SK-N-SH (cell line): ENCODE results near the gene COL23A1. TPM values are rescaled to one million over a fixed set of nuclear protein-coding genes. Genes with fewer than 3 reads are reported as not detected.

Source experiments
- CTCF ChIA-PET: fragments of 300-600, 350-600 bp; formaldehyde crosslinking; extraction: SDS; loops from one replicate; lab custom pipeline; 2021; lab: Yijun Ruan, JAX
- POLR2A ChIA-PET: fragments of 350-600 bp; sonication (Branson Sonifier 250); formaldehyde crosslinking; extraction: SDS; loops from one replicate; lab custom pipeline; 2020; ENCODE audit warnings: antibody characterized with exemption, inconsistent platforms; lab: Yijun Ruan, JAX
- DNase-seq: peaks from one replicate; pipeline ENCODE4 v3.0.0; 2012
- H2AFZ ChIP-seq: fragments of 200-600 bp; sonication (generic); 2 replicates; pipeline ENCODE4 v1.8.1; 2016; ENCODE audit warnings: antibody characterized with exemption, mild to moderate bottlenecking, low read depth
- H3F3A ChIP-seq: fragments of 200-600 bp; sonication (generic); replicated peaks from 2 replicates; pipeline ENCODE3; 2016; ENCODE audit warnings: antibody characterized with exemption, mild to moderate bottlenecking; ENCODE audit not compliant: insufficient read depth
- H3K27ac ChIP-seq, 2 experiments: fragments of 200-500 bp in 1 of 2; fragments of 200-600 bp in 1 of 2; sonication (Bioruptor generic) in 1 of 2; sonication (generic), shearing (Covaris generic) in 1 of 2; 2 replicates each; pipeline versions ENCODE4 v1.5.1 to v1.6.1; 2014 to 2016; ENCODE audit warnings: low read depth in 2 of 2, inconsistent platforms in 1 of 2, low read length in 1 of 2, mild to moderate bottlenecking in 1 of 2, mixed read lengths in 1 of 2
- H3K27me3 ChIP-seq: fragments of 200-600 bp; sonication (generic), shearing (Covaris generic); 2 replicates; pipeline ENCODE4 v1.6.1; 2016; ENCODE audit warnings: mixed run types; ENCODE audit not compliant: insufficient read depth
- H3K36me3 ChIP-seq, 2 experiments: fragments of 200-500 bp in 1 of 2; fragments of 200-600 bp in 1 of 2; sonication (Bioruptor generic) in 1 of 2; sonication (generic) in 1 of 2; replicated peaks in 1 of 2; 2 replicates each; pipeline versions ENCODE3 to v1.5.1; 2014 to 2016; ENCODE audit warnings: low read length in 1 of 2, mild to moderate bottlenecking in 1 of 2; ENCODE audit not compliant: insufficient read depth in 2 of 2, control insufficient read depth in 1 of 2
- H3K4me1 ChIP-seq, 2 experiments: fragments of 200-500 bp in 1 of 2; fragments of 200-600 bp in 1 of 2; sonication (Bioruptor generic) in 1 of 2; sonication (generic), shearing (Covaris generic) in 1 of 2; 2 replicates each; pipeline versions ENCODE4 v1.5.1 to v1.6.1; 2014 to 2016; ENCODE audit warnings: low read depth in 1 of 2, low read length in 1 of 2, mixed run types in 1 of 2; ENCODE audit not compliant: insufficient read depth in 2 of 2, control insufficient read depth in 1 of 2
- H3K4me2 ChIP-seq: fragments of 200-600 bp; sonication (generic), shearing (Covaris generic); 2 replicates; pipeline ENCODE4 v1.6.1; 2017; ENCODE audit warnings: mixed run types
- H3K4me3 ChIP-seq, 2 experiments: fragments of 200-500 bp in 1 of 2; fragments of 200-600 bp in 1 of 2; sonication (Bioruptor generic) in 1 of 2; sonication (generic), shearing (Covaris generic) in 1 of 2; 2 replicates each; pipeline versions ENCODE4 v1.5.1 to v1.8.1; 2014 to 2016; ENCODE audit warnings: low read depth in 2 of 2, inconsistent platforms in 1 of 2, low read length in 1 of 2, mild to moderate bottlenecking in 1 of 2, mixed read lengths in 1 of 2, moderate library complexity in 1 of 2
- H3K79me2 ChIP-seq: fragments of 200-600 bp; sonication (generic); 2 replicates; pipeline ENCODE4 v1.8.1; 2017; ENCODE audit warnings: mild to moderate bottlenecking; ENCODE audit not compliant: insufficient read depth
- H3K9ac ChIP-seq: fragments of 200-600 bp; sonication (generic); 2 replicates; pipeline ENCODE4 v1.6.1; 2017; ENCODE audit warnings: mixed run types
- H3K9me2 ChIP-seq: fragments of 200-600 bp; sonication (generic); 2 replicates; pipeline ENCODE4 v1.6.1; 2017; ENCODE audit warnings: mixed run types
- H3K9me3 ChIP-seq: fragments of 200-600 bp; sonication (generic); 2 replicates; pipeline ENCODE4 v1.6.1; 2017; ENCODE audit warnings: mixed run types, mild to moderate bottlenecking, moderate library complexity
- H4K20me1 ChIP-seq: fragments of 200-600 bp; sonication (generic); 2 replicates; pipeline ENCODE4 v1.6.1; 2017; ENCODE audit warnings: mild to moderate bottlenecking, mixed run types; ENCODE audit not compliant: insufficient read depth
- CHD2 ChIP-seq: fragments of 150-350 bp; IDR thresholded peaks from 2 replicates; pipeline ENCODE4 v1.6.1; 2018; ENCODE audit warnings: low read length; ENCODE audit not compliant: partially characterized antibody
- CTCF ChIP-seq: fragments of 200-600 bp; sonication (generic); IDR thresholded peaks from 2 replicates; pipeline ENCODE4 v1.6.1; 2017; ENCODE audit warnings: antibody characterized with exemption, mild to moderate bottlenecking, moderate library complexity
- EZH2phosphoT487 ChIP-seq: fragments of 200-600 bp; sonication (generic); IDR thresholded peaks from 2 replicates; pipeline ENCODE4 v1.6.1; 2017; ENCODE audit warnings: low read depth, mixed run types, mild to moderate bottlenecking, antibody characterized with exemption, moderate library complexity, borderline replicate concordance
- FOSL2 ChIP-seq: IDR thresholded peaks from 2 replicates; pipeline ENCODE4 v1.4.0; 2012; ENCODE audit warnings: low read depth, mild to moderate bottlenecking, moderate library complexity, borderline replicate concordance
- FOXM1 ChIP-seq: IDR thresholded peaks from 2 replicates; pipeline ENCODE4 v1.4.0; 2012; ENCODE audit warnings: low read depth, mild to moderate bottlenecking
- MAX ChIP-seq: IDR thresholded peaks from 2 replicates; pipeline ENCODE4 v1.4.0; 2012; ENCODE audit warnings: low read depth
- MEF2A ChIP-seq: IDR thresholded peaks from 2 replicates; pipeline ENCODE4 v1.4.0; 2012; ENCODE audit warnings: low read depth, borderline replicate concordance
- MXI1 ChIP-seq: IDR thresholded peaks from 2 replicates; pipeline ENCODE4 v1.6.1; 2012; ENCODE audit warnings: mild to moderate bottlenecking, low read depth, low read length, improper control_type of control experiment
- NFIC ChIP-seq: IDR thresholded peaks from 2 replicates; pipeline ENCODE4 v1.4.0; 2012; ENCODE audit warnings: borderline replicate concordance
- POLR2AphosphoS5 ChIP-seq: IDR thresholded peaks from 2 replicates; pipeline ENCODE4 v1.6.1; 2012; ENCODE audit warnings: low read depth, low read length
- RAD21 ChIP-seq: IDR thresholded peaks from 2 replicates; pipeline ENCODE4 v1.6.1; 2012; ENCODE audit warnings: mild to moderate bottlenecking, low read length
- RCOR1 ChIP-seq: fragments of 150-350 bp; IDR thresholded peaks from 2 replicates; pipeline ENCODE4 v1.6.1; 2017; ENCODE audit warnings: antibody characterized with exemption, low read length
- RFX5 ChIP-seq: IDR thresholded peaks from 2 replicates; pipeline ENCODE4 v1.6.1; 2012; ENCODE audit warnings: mild to moderate bottlenecking, improper control_type of control experiment, low read length
- SIN3A ChIP-seq: IDR thresholded peaks from 2 replicates; pipeline ENCODE4 v1.6.1; 2012; ENCODE audit warnings: low read depth, mild to moderate bottlenecking, low read length, moderate library complexity, borderline replicate concordance
- SMC3 ChIP-seq: IDR thresholded peaks from 2 replicates; pipeline ENCODE4 v1.6.1; 2012; ENCODE audit warnings: low read depth, low read length, improper control_type of control experiment
- TCF12 ChIP-seq: IDR thresholded peaks from 2 replicates; pipeline ENCODE4 v1.4.0; 2012
- USF2 ChIP-seq: fragments of 150-350 bp; IDR thresholded peaks from 2 replicates; pipeline ENCODE4 v1.6.1; 2017; ENCODE audit warnings: antibody characterized with exemption, low read length, low read depth, borderline replicate concordance
- WGBS: methylation state at CpG from one replicate; pipeline ENCODE4 v1.1.6; 2017; ENCODE audit warnings: low lambda C conversion rate; 5-methylcytosine and 5-hydroxymethylcytosine counted together
- polyA plus RNA-seq, 3 experiments: library from polyadenylated mRNA; depleted of rRNA; stranded (reverse); fragments of >200 nt; gene quantifications; 2 replicates each; pipeline ENCODE4 v1.2.3, GENCODE V29; 2012

COL23A1 gene
- polyA plus RNA-seq, 1 of the 3 experiments (the other 2 are of a cell fraction): 0.10 TPM

- Histone ChIP-seq H3K9ac (no peak overlapping the region), H3K9me3 (no peaks in the 10 kb centered on the region), H3K79me2 (no peaks in the 10 kb centered on the region), H3K36me3 (no peaks in the 10 kb centered on the region), H3F3A (no peaks in the 10 kb centered on the region), H3K4me1 (peaks cover 0 to 24% of the 10 kb centered on the region in 2 experiments; a peak in 1 of 4 replicates), H3K4me3 (no peak overlapping the region), H3K27me3 (no peaks in the 10 kb centered on the region), H3K27ac (no peak overlapping the region), H3K4me2 (no peak overlapping the region), H4K20me1 (no peaks in the 10 kb centered on the region), H3K9me2 (no peaks in the 10 kb centered on the region), H2AFZ (no peak overlapping the region)
- no peak for DNase-seq
- POLR2A ChIA-PET: no interaction called here
- 41% methylated on average over 3 of the region's 3 CpGs for WGBS
- TF ChIP-seq FOSL2 (no peak), POLR2AphosphoS5 (no peak), CHD2 (no peak), USF2 (no peak), RCOR1 (no peak), RAD21 (no peak), SIN3A (no peak), TCF12 (no peak)
- CTCF ChIA-PET: interaction anchor here (1.7 kb wide), 1 partner anchor 12 kb away, joined by 5 read pairs; no protein-coding TSS in a partner anchor
Observed at GRCh38 chr5:178292826-178293205, 297.4 kb downstream of the COL23A1 start.

GRCh38 chr5:178291969-178292825, 298.0 kb downstream of the COL23A1 start:
- H3K9ac ChIP-seq: no peak overlapping the region
- peaks cover 0 to 30% of the 10 kb centered on the region in 2 experiments; a peak in 1 of 4 replicates for H3K4me1 ChIP-seq
- ChIA-PET POLR2A (no interaction called here), CTCF (interaction anchor here (1.7 kb wide), 1 partner anchor 11 kb away, joined by 5 read pairs; no protein-coding TSS in a partner anchor)
- DNase-seq: no peak
- no peaks in the 10 kb centered on the region for H3K79me2 ChIP-seq
- no peak overlapping the region for H3K4me2 ChIP-seq
- no peaks in the 10 kb centered on the region for H3K27me3 ChIP-seq
- no peak overlapping the region for H3K27ac ChIP-seq
- no peak overlapping the region for H2AFZ ChIP-seq
- no peaks in the 10 kb centered on the region for H3F3A ChIP-seq
- no peaks in the 10 kb centered on the region for H3K9me2 ChIP-seq
- no peak overlapping the region for H3K4me3 ChIP-seq
- no peaks in the 10 kb centered on the region for H4K20me1 ChIP-seq
- TF ChIP-seq NFIC (no peak), FOXM1 (no peak)
- TF ChIP-seq, all 33 proteins: peak for 0
- Histone ChIP-seq H3K36me3 (no peaks in the 10 kb centered on the region), H3K9me3 (no peaks in the 10 kb centered on the region)
- 51% methylated on average over 15 of the region's 15 CpGs for WGBS

- Histone ChIP-seq H2AFZ (no peak overlapping the region), H3K27me3 (no peaks in the 10 kb centered on the region), H4K20me1 (no peaks in the 10 kb centered on the region), H3K79me2 (no peaks in the 10 kb centered on the region), H3K36me3 (no peaks in the 10 kb centered on the region), H3K27ac (no peak overlapping the region), H3K9me2 (no peaks in the 10 kb centered on the region), H3K4me3 (no peak overlapping the region), H3K4me2 (no peak overlapping the region), H3F3A (no peaks in the 10 kb centered on the region), H3K9me3 (no peaks in the 10 kb centered on the region), H3K4me1 (peaks cover 0 to 40% of the 10 kb centered on the region in 2 experiments; a peak in 1 of 4 replicates), H3K9ac (no peak overlapping the region)
- POLR2A ChIA-PET: no interaction called here
- no peak for DNase-seq
- CTCF ChIA-PET: interaction anchor here (0.8 to 2.0 kb wide), 3 partner anchors 11 to 260 kb away, joined by 3 to 6 read pairs (median 3); no protein-coding TSS in a partner anchor
- WGBS: 26% methylated on average over 7 of the region's 13 CpGs
- TF ChIP-seq RFX5 (no peak), MXI1 (no peak), SMC3 (no peak), RAD21 (no peak), CTCF (no peak), POLR2AphosphoS5 (no peak), USF2 (no peak), EZH2phosphoT487 (no peak), MEF2A (no peak), MAX (no peak), NFIC (no peak), FOXM1 (no peak)
Observed at GRCh38 chr5:178291161-178291561, 299.0 kb downstream of the COL23A1 start.
